ACC112 (cell line): ENCODE results near the gene PHF24.
"Not testable (repeated sequence)": the region's sequence is repeated elsewhere in the genome, so short reads cannot be mapped to it uniquely, and the experiment has no call there.

Experiments
- H2AFZ ChIP-seq: fragments of 200-600 bp; sonication (generic); one replicate; pipeline ENCODE4 v1.6.0; 2017; ENCODE audit warnings: antibody characterized with exemption, low read length; ENCODE audit not compliant: unreplicated experiment
- H3K27ac ChIP-seq: fragments of 200-600 bp; sonication (generic); 2 replicates; pipeline ENCODE4 v1.5.1; 2014; ENCODE audit warnings: low read depth, mild to moderate bottlenecking, antibody characterized with exemption, low read length, moderate library complexity
- H3K27me3 ChIP-seq: fragments of 200-600 bp; sonication (generic); 2 replicates; pipeline ENCODE4 v1.6.1; 2014; ENCODE audit warnings: mild to moderate bottlenecking, antibody characterized with exemption, low read length, moderate library complexity, mixed read lengths; ENCODE audit not compliant: insufficient read depth
- H3K36me3 ChIP-seq: fragments of 200-600 bp; sonication (generic); 2 replicates; pipeline ENCODE4 v1.6.1; 2016; ENCODE audit warnings: mild to moderate bottlenecking, antibody characterized with exemption, low read length, moderate library complexity, mixed read lengths; ENCODE audit not compliant: insufficient read depth
- H3K4me1 ChIP-seq: fragments of 200-600 bp; sonication (generic); one replicate; pipeline ENCODE4 v1.6.1; 2016; ENCODE audit warnings: low read length, mixed read lengths; ENCODE audit not compliant: insufficient read depth, unreplicated experiment, control insufficient read depth
- H3K4me3 ChIP-seq: fragments of 200-600 bp; sonication (generic); 2 replicates; pipeline ENCODE4 v1.5.1; 2014; ENCODE audit warnings: mild to moderate bottlenecking, low read depth, low read length
- H3K79me2 ChIP-seq: fragments of 200-600 bp; sonication (generic); one replicate; pipeline ENCODE4 v1.6.0; 2016; ENCODE audit warnings: low read length; ENCODE audit not compliant: control insufficient read depth, unreplicated experiment, insufficient read depth

PHF24 gene

GRCh38 chr9:34957492-34958410 is at the start of gene PHF24:
PHF24 (plus strand) TSS chr9:34958285; CDS start chr9:34971299, 13,014 bp downstream.
- no peak within 1 kb of the TSS for H3K27ac ChIP-seq
- H3K4me1 ChIP-seq: peaks cover 14% of the 10 kb centered on the region
- peaks cover 87% of the 10 kb centered on the region for H3K27me3 ChIP-seq
- H2AFZ ChIP-seq: no peak within 1 kb of the TSS
- H3K36me3 ChIP-seq: no peaks in the 10 kb centered on the region
- H3K4me3 ChIP-seq: peak within 1 kb of the TSS; percentile 59
- H3K79me2 ChIP-seq: no peaks in the 10 kb centered on the region

GRCh38 chr9:34927061-34927460 is 31.0 kb upstream of the PHF24 start:
- H3K79me2 ChIP-seq: no peaks in the 10 kb centered on the region
- no peaks in the 10 kb centered on the region for H3K36me3 ChIP-seq
- H3K4me1 ChIP-seq: no peaks in the 10 kb centered on the region
- H3K27ac ChIP-seq: no peak overlapping the region
- H2AFZ ChIP-seq: no peak overlapping the region
- H3K27me3 ChIP-seq: peaks cover 64% of the 10 kb centered on the region
- H3K4me3 ChIP-seq: no peak overlapping the region

- no peak overlapping the region for H2AFZ ChIP-seq
- no peak overlapping the region for H3K4me3 ChIP-seq
- no peaks in the 10 kb centered on the region for H3K79me2 ChIP-seq
- H3K4me1 ChIP-seq: no peaks in the 10 kb centered on the region
- no peaks in the 10 kb centered on the region for H3K36me3 ChIP-seq
- no peak overlapping the region for H3K27ac ChIP-seq
- H3K27me3 ChIP-seq: peaks cover 56% of the 10 kb centered on the region
These were observed 29.2 kb upstream of the PHF24 start for GRCh38 chr9:34928921-34929320.

DNA sequence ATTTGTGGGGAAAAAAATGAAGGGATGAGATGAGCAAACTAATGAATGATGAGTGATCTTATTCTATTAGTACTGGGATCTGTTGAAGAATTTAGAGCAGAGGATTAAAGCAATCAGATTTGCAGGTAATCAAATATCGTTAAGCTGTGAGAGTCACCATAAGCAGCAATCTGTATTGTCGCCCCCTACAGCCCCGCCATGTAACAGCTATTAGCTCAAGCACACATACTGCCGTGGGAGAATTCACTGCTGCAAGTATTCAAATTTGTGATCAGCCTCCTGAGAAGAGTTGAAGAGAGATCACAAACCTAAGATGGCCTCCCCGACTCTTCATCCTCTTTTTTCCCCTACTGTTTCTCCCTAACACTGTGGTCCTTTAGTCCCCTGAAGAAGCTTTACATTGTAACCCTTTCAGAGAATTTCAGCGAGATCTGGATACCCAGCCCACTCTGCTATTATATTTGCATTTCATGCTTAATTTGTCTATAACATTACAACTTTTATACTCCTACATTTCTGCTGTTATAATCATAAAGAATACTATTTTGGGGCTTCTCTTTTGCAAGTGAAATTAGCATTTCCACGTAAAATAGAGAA is 28.5 kb upstream of the PHF24 start:
- Histone ChIP-seq H3K27ac (no peak overlapping the region), H3K4me1 (no peaks in the 10 kb centered on the region), H3K4me3 (no peak overlapping the region), H3K36me3 (no peaks in the 10 kb centered on the region), H3K27me3 (peaks cover 57% of the 10 kb centered on the region), H2AFZ (no peak overlapping the region), H3K79me2 (no peaks in the 10 kb centered on the region)

GRCh38 chr9:34939989-34940388 is 18.1 kb upstream of the PHF24 start:
- H3K79me2 ChIP-seq, H3K4me3 ChIP-seq, H3K36me3 ChIP-seq, H3K4me1 ChIP-seq, H2AFZ ChIP-seq, H3K27ac ChIP-seq: not testable (repeated sequence)
- peaks cover 63% of the 10 kb centered on the region for H3K27me3 ChIP-seq

- Histone ChIP-seq H3K4me1 (no peaks in the 10 kb centered on the region), H3K27me3 (peaks cover 79% of the 10 kb centered on the region), H3K4me3 (no peak overlapping the region), H3K36me3 (no peaks in the 10 kb centered on the region), H2AFZ (no peak overlapping the region), H3K27ac (no peak overlapping the region), H3K79me2 (no peaks in the 10 kb centered on the region)
These were observed 9.6 kb upstream of the PHF24 start for GRCh38 chr9:34948451-34948850.

GRCh38 chr9:34954225-34954624 is 3.9 kb upstream of the PHF24 start:
- Histone ChIP-seq H3K27ac (no peak overlapping the region), H3K79me2 (no peaks in the 10 kb centered on the region), H3K27me3 (peaks cover 86% of the 10 kb centered on the region)

DNA sequence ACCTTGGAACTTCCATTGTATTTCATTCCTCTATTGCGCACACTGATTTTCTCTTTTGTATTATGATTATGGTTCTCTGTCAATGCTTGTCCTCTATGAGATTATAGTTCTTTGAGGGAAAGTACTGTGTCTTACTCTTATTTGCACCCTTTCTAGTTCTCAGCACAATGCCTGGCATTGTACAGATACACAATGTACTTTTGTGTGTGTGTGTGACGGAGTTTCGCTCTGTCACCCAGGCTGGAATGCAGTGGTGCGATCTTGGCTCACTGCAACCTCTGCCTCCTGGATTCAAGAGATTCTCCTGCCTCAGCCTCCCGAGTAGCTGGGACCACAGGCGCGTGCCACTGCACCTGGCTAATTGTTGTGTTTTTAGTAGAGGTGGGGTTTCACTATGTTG is 2.0 kb upstream of the PHF24 start:
- H3K36me3 ChIP-seq, H3K4me1 ChIP-seq, H3K4me3 ChIP-seq, H2AFZ ChIP-seq, H3K79me2 ChIP-seq, H3K27ac ChIP-seq: not testable (repeated sequence)
- H3K27me3 ChIP-seq: peaks cover 94% of the 10 kb centered on the region

More at GRCh38 chr9:34954225-34954624, 3.9 kb upstream of the PHF24 start:
- H2AFZ ChIP-seq: no peak overlapping the region
- H3K36me3 ChIP-seq: no peaks in the 10 kb centered on the region
- H3K4me1 ChIP-seq: no peaks in the 10 kb centered on the region
- no peak overlapping the region for H3K4me3 ChIP-seq

- H2AFZ ChIP-seq: no peak overlapping the region
- H3K27me3 ChIP-seq: peaks cover 93% of the 10 kb centered on the region
- H3K4me1 ChIP-seq: peaks cover 6% of the 10 kb centered on the region
- no peaks in the 10 kb centered on the region for H3K36me3 ChIP-seq
- no peak overlapping the region for H3K4me3 ChIP-seq
- H3K79me2 ChIP-seq: no peaks in the 10 kb centered on the region
- H3K27ac ChIP-seq: no peak overlapping the region
These were observed 1.4 kb upstream of the PHF24 start for GRCh38 chr9:34956648-34957047.

DNA sequence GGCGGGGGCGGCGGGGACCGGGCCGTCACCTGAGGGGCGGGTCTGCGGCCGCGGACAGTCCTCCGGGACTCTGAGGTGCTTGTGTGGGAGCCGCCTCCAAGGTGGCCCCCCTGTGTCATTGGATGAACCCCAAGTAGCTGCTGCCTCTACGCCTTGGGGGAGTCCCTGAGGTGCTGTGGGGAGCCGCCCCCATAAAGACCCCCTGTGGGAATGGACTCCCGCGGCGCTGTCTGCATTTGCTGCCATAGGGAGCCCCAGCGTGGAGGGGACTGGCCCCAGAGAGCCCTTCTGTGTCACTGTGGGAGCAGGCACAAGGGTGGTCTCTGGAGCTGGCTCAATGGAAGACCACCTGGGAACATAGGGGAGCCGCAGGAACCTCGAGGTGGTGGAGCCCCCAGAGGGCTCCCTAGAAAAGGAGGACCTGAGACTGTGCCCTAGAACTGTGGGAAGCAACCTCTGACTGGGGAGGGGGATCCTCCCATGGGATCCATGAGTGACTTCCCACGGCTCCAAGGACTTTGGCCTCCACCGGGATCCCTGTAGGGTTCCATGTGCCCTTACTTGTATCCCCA is 412 bp downstream of the PHF24 start:
- Histone ChIP-seq H3K4me3 (peak overlapping the region; percentile 59), H3K27ac (no peak overlapping the region), H3K36me3 (no peaks in the 10 kb centered on the region), H2AFZ (no peak overlapping the region), H3K4me1 (peaks cover 14% of the 10 kb centered on the region), H3K27me3 (peaks cover 87% of the 10 kb centered on the region), H3K79me2 (no peaks in the 10 kb centered on the region)
